ENCODE results near the gene ZRANB3.

DNA sequence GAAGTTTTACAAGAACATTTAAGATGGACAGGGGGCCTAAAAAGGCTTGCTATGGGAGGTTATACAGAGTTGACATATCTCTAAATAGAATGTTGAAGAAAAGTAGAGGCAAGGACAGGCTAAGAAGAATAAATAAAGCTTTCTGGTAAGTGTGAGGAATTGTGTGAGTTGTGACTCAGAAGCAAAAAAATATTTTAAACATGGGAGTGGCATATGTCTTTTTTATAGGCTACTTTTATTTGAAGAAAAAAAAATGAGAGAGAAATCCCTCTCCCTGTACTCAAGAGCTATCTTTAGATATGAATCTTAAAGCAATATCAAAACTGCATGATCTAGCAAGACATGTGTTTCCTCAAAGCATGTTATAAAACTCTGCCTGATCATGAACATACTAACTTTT is 437.8 kb downstream of the ZRANB3 start:
- TF ChIP-seq, protein P1, sequence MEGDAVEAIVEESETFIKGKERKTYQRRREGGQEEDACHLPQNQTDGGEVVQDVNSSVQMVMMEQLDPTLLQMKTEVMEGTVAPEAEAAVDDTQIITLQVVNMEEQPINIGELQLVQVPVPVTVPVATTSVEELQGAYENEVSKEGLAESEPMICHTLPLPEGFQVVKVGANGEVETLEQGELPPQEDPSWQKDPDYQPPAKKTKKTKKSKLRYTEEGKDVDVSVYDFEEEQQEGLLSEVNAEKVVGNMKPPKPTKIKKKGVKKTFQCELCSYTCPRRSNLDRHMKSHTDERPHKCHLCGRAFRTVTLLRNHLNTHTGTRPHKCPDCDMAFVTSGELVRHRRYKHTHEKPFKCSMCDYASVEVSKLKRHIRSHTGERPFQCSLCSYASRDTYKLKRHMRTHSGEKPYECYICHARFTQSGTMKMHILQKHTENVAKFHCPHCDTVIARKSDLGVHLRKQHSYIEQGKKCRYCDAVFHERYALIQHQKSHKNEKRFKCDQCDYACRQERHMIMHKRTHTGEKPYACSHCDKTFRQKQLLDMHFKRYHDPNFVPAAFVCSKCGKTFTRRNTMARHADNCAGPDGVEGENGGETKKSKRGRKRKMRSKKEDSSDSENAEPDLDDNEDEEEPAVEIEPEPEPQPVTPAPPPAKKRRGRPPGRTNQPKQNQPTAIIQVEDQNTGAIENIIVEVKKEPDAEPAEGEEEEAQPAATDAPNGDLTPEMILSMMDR (conservative IDR thresholded peaks at IDR 0.05; ENCODE audit: low read depth, low read length) = no peak
- TF ChIP-seq EZH2 (IDR thresholded peaks at IDR 0.05; ENCODE audit: borderline replicate concordance, low read depth, low read length, poor library complexity, severe bottlenecking) = no peak

Measured in A673 (cell line).